HepG2 (cell line): ENCODE data around the gene C6orf136. TPM values are rescaled to one million over a fixed set of nuclear protein-coding genes. Genes with fewer than 3 reads are reported as not detected.

Experiments used
- CEBPB ChIP-seq: IDR thresholded peaks from 2 replicates; pipeline ENCODE4 v1.6.1; 2011; ENCODE audit warnings: low read depth, low read length, improper control_type of control experiment, borderline replicate concordance
- CEBPZ ChIP-seq: IDR thresholded peaks from 2 replicates; pipeline ENCODE4 v1.6.1; 2012; ENCODE audit warnings: low read length, improper control_type of control experiment
- HES4 ChIP-seq: sonication (generic); formaldehyde crosslinking; IDR thresholded peaks from 2 replicates; pipeline ENCODE4 v1.9.0; 2021; ENCODE audit warnings: mild to moderate bottlenecking, missing genetic modification reagents, borderline replicate concordance
- KDM5A ChIP-seq: fragments of 200-600 bp; sonication (generic); IDR thresholded peaks from 2 replicates; pipeline ENCODE4 v1.7.0; 2018; ENCODE audit warnings: antibody characterized with exemption, mild to moderate bottlenecking, low read length, borderline replicate concordance
- NR1H2 ChIP-seq: sonication (generic); formaldehyde crosslinking; IDR thresholded peaks from 2 replicates; pipeline ENCODE4 v1.8.1; 2022; ENCODE audit warnings: low read depth, missing genetic modification reagents, borderline replicate concordance
- TMF1 ChIP-seq: sonication (generic); formaldehyde crosslinking; IDR thresholded peaks from 2 replicates; pipeline ENCODE4 v1.8.1; 2022; ENCODE audit warnings: low read depth, missing genetic modification reagents
- ZNF280B ChIP-seq: sonication (generic); formaldehyde crosslinking; IDR thresholded peaks from 2 replicates; pipeline ENCODE4 v1.5.0; 2020; ENCODE audit warnings: missing genetic modification reagents, mild to moderate bottlenecking, borderline replicate concordance
- ZNF772 ChIP-seq: sonication (generic); formaldehyde crosslinking; IDR thresholded peaks from 2 replicates; pipeline ENCODE4 v1.5.0; 2020; ENCODE audit warnings: mild to moderate bottlenecking, missing genetic modification reagents
- ZNF780A ChIP-seq: sonication (generic); formaldehyde crosslinking; IDR thresholded peaks from 2 replicates; pipeline ENCODE4 v1.8.0; 2022; ENCODE audit warnings: mild to moderate bottlenecking, missing genetic modification reagents, moderate library complexity
- polyA plus RNA-seq, 8 experiments: library from polyadenylated mRNA; depleted of rRNA in 3 of 8; stranded (reverse) in 7 of 8; unstranded in 1 of 8; fragments of >200 nt; fragmentation: Illumina TruSeq in 4 of 8; extraction: Trizol in 4 of 8; gene quantifications; 2 replicates each; pipeline versions ENCODE4 v1.2.1 to v1.2.3, GENCODE V29; 2011 to 2016; ENCODE audit warnings: low read depth in 4 of 8, missing spikeins in 1 of 8, mixed read lengths in 1 of 8; ENCODE audit not compliant: insufficient read depth in 1 of 8
- total RNA-seq, 5 experiments: library from RNA; depleted of rRNA; stranded (reverse); fragments of >200 nt; fragmentation: Illumina TruSeq; extraction: Trizol; gene quantifications; 2 replicates each; pipeline ENCODE4 v1.2.3, GENCODE V29; 2016; ENCODE audit warnings: low read depth in 1 of 5
- TF ChIP-seq, protein P1 (sequence below): sonication (generic); formaldehyde crosslinking; IDR thresholded peaks from 2 replicates; pipeline ENCODE4 v1.5.0; 2020; ENCODE audit warnings: missing genetic modification reagents
- TF ChIP-seq, protein P2 (sequence below): sonication (generic); formaldehyde crosslinking; IDR thresholded peaks from 2 replicates; pipeline ENCODE4 v1.5.1; 2020; ENCODE audit warnings: missing genetic modification reagents, mild to moderate bottlenecking, borderline replicate concordance
- TF ChIP-seq, protein P3 (sequence below): IDR thresholded peaks from 2 replicates; pipeline ENCODE4 v1.6.1; 2016; ENCODE audit warnings: low read depth
- TF ChIP-seq, protein P4 (sequence below): sonication (generic); formaldehyde crosslinking; IDR thresholded peaks from 2 replicates; pipeline ENCODE4 v1.5.1; 2020; ENCODE audit warnings: mild to moderate bottlenecking, missing genetic modification reagents, borderline replicate concordance

C6orf136 gene
- total and polyA plus RNA-seq, 2 of the 13 experiments (the other 11 are each of a cell fraction or from before 2014, with no cell fraction given) = 12.0 to 26.2 TPM

DNA sequence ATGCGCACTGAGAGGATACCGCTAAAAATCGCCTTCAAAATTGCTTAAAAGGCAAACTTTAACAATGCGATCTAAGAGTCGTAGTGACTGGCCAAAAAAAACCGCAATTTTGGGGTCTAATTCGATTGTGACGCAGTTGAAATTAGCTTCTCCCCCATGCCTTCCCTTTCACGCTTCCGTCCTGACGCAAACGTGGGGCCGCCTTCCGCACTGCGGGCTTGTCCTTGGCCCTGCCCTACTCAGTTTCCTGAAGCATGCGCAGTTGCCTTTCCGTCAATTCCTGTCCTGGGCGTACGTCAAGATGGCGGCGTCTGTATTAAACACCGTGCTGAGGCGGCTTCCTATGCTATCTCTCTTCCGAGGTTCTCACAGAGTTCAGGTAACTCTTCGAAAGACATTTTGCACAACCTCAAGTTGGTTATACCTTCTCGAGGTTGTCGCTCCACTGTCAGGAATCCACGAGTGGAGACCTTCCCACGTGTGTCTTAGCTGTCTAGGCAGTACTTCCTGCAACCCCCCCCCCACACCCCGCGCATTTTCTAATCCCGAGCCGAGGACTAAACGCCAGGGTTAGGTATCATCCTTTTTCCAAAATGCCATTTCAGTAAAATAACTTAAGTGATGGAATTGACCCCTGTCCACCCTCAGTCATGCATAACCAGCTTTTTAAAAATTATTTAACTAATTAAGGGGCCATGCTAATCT is 29.2 kb upstream of the C6orf136 start, which contains the start of gene MRPS18B (continued):
- peak; percentile 21; the same call in 1 of the 2 replicates for TF ChIP-seq ZNF772 (CRISPR knock-in tag)
- 0 out of 2 replicates have a peak, but pooled peaks have one; percentile 84 for TF ChIP-seq ZNF280B (CRISPR knock-in tag)
- TF ChIP-seq, protein P1, sequence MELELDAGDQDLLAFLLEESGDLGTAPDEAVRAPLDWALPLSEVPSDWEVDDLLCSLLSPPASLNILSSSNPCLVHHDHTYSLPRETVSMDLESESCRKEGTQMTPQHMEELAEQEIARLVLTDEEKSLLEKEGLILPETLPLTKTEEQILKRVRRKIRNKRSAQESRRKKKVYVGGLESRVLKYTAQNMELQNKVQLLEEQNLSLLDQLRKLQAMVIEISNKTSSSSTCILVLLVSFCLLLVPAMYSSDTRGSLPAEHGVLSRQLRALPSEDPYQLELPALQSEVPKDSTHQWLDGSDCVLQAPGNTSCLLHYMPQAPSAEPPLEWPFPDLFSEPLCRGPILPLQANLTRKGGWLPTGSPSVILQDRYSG (CRISPR knock-in tag) = no peak
- TF ChIP-seq, protein P2, sequence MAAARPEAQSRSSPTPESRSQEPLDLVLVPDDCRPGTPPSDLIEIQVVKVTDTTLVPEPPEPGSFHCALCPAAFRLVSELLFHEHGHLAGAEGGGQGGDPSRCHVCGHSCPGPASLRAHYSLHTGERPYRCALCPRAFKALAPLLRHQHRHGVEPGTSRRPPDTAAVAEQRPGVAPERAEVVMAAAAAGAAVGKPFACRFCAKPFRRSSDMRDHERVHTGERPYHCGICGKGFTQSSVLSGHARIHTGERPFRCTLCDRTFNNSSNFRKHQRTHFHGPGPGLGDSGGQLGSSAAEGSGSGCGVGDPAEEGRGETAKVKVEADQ (CRISPR knock-in tag) = 0 out of 2 replicates have a peak, but pooled peaks have one; percentile 15
- TF ChIP-seq CEBPZ = no peak
- TF ChIP-seq, protein P3, sequence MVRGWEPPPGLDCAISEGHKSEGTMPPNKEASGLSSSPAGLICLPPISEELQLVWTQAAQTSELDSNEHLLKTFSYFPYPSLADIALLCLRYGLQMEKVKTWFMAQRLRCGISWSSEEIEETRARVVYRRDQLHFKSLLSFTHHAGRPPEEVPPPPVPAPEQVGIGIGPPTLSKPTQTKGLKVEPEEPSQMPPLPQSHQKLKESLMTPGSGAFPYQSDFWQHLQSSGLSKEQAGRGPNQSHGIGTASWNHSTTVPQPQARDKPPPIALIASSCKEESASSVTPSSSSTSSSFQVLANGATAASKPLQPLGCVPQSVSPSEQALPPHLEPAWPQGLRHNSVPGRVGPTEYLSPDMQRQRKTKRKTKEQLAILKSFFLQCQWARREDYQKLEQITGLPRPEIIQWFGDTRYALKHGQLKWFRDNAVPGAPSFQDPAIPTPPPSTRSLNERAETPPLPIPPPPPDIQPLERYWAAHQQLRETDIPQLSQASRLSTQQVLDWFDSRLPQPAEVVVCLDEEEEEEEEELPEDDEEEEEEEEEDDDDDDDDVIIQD (CRISPR knock-in tag) = no peak; the same call in 1 of the 2 replicates
- TF ChIP-seq HES4 (CRISPR knock-in tag) = peak; percentile 74; the same call in 1 of the 2 replicates
- no peak for TF ChIP-seq ZNF780A
- peak; percentile 87; the same call in 1 of the 2 replicates for TF ChIP-seq NR1H2
- peak; percentile 69 for TF ChIP-seq CEBPB
- TF ChIP-seq TMF1 = no peak; the same call in 1 of the 2 replicates
- TF ChIP-seq KDM5A = peak; percentile 95
- TF ChIP-seq, protein P4, sequence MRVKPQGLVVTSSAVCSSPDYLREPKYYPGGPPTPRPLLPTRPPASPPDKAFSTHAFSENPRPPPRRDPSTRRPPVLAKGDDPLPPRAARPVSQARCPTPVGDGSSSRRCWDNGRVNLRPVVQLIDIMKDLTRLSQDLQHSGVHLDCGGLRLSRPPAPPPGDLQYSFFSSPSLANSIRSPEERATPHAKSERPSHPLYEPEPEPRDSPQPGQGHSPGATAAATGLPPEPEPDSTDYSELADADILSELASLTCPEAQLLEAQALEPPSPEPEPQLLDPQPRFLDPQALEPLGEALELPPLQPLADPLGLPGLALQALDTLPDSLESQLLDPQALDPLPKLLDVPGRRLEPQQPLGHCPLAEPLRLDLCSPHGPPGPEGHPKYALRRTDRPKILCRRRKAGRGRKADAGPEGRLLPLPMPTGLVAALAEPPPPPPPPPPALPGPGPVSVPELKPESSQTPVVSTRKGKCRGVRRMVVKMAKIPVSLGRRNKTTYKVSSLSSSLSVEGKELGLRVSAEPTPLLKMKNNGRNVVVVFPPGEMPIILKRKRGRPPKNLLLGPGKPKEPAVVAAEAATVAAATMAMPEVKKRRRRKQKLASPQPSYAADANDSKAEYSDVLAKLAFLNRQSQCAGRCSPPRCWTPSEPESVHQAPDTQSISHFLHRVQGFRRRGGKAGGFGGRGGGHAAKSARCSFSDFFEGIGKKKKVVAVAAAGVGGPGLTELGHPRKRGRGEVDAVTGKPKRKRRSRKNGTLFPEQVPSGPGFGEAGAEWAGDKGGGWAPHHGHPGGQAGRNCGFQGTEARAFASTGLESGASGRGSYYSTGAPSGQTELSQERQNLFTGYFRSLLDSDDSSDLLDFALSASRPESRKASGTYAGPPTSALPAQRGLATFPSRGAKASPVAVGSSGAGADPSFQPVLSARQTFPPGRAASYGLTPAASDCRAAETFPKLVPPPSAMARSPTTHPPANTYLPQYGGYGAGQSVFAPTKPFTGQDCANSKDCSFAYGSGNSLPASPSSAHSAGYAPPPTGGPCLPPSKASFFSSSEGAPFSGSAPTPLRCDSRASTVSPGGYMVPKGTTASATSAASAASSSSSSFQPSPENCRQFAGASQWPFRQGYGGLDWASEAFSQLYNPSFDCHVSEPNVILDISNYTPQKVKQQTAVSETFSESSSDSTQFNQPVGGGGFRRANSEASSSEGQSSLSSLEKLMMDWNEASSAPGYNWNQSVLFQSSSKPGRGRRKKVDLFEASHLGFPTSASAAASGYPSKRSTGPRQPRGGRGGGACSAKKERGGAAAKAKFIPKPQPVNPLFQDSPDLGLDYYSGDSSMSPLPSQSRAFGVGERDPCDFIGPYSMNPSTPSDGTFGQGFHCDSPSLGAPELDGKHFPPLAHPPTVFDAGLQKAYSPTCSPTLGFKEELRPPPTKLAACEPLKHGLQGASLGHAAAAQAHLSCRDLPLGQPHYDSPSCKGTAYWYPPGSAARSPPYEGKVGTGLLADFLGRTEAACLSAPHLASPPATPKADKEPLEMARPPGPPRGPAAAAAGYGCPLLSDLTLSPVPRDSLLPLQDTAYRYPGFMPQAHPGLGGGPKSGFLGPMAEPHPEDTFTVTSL (CRISPR knock-in tag) = 0 out of 2 replicates have a peak, but pooled peaks have one; percentile 47
